SW480 (cell line): ENCODE measurements around the gene CCDC149.

Experiments
- DNase-seq: peaks from one replicate; pipeline ENCODE4 v3.0.0-alpha.2; 2016; ENCODE audit warnings: low spot score

CCDC149 gene

GRCh38 chr4:24843096-24843495, 69.7 kb downstream of the CCDC149 start:
- no peak for DNase-seq

GRCh38 chr4:24842356-24842755, 70.5 kb downstream of the CCDC149 start:
- DNase-seq, result no peak

- no peak for DNase-seq
Measured at GRCh38 chr4:24840826-24841543, 71.9 kb downstream of the CCDC149 start.

DNA sequence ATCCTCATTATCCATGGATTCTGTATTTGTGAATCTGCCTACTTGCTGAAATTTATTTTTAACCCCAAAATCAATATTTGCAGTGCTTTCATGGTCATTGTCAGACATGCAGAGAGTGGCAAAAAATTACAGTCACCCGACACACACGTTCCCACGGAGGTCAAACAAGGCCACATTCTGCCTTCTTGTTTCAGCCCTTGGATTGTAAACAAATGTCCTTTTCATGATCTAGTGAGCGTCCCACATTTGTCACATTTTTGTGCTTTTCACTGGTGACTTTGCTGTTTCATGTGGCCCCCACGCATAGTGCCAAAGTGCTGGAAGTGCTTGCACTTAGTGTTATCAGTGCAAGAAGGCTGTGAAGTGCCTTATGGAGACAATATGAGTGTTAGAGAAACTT, 72.5 kb downstream of the CCDC149 start:
- no peak for DNase-seq

DNA sequence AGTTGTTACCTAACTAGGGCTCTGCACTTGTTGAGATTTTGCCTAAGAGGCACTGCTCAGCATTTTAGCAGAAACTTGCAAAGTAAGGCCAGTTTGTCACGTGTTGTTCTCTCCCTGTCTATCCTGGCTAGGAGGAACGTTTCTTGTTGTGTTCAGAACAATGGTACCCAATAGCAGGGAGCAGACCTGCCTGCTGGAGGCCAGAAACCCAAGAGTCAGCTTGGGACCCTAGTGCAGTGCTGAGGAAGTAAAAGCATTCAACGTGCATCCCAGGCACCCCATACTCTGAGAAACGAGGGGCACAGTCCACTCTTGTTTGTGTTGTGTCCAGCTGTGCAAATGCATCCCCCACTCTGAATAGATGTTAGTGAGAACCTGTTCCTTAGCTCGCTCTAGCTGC, 75.1 kb downstream of the CCDC149 start:
- DNase-seq, result no peak

- no peak for DNase-seq
Measured at GRCh38 chr4:24837336-24837735, 75.5 kb downstream of the CCDC149 start.

DNA sequence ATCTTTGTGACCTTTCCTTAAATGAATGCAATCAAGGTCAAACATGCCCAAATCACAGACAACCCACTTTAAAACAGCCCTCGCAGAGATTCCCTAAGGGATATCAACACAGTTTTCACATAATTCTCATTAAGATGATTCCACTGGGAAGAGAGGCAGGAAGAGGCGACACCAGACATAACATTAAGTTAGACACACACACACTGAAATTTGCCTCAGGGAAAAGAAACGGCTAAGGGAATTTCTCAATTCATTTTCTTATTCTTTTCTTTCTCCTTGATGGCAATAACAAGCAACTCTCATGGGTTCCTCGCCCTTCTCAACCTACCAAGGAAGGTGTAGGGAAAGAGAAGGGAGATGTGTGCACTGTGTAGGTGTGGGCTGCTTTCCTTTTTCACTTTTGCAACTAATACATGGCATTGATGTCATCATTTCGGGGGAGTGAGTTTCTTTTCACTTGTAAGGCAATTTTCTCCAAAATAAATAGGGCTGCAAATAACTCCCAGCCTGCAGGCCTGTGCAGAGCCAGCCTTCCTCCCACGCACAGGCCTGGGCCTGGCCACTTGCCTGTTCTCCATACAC, 76.1 kb downstream of the CCDC149 start:
- DNase-seq, result no peak

DNA sequence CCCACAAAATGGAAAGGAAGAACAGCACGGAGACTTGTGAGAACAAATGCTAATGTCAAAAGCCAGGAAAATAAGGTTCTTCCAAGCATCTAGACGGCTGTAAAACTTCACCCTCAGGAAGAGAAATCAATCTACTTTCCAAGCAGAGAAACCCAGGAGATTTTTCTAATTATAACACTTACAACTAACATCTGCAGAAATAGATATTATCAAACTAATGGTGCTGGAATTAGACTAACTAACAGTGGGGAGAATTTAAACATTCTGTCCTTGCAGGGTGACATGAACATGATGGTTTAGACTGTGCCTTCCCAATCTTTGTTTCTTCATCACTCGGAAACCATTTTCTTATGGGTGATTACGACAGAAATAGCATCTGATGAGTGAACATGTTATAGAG, 77.1 kb downstream of the CCDC149 start:
- no peak for DNase-seq

DNA sequence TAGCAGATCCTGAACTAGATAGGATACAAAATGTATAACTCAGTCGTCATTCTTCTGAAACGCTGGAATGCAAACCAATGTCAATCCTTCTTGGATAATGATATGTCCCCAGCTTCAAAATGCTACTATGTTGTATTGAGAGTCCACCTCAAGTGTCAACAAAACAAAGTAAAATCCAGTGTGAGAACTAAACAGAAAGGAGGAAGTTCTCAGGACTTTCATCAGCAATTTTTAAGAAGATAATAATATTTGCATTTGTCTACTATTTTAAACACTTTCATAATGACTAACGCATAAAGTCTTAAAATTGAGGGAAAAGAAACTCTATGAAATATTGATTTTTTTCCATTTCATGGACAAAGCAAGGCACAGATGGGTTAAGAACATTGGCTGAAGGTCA, 81.2 kb downstream of the CCDC149 start:
- no peak for DNase-seq

GRCh38 chr4:24824720-24825119, 88.1 kb downstream of the CCDC149 start:
- no peak for DNase-seq

DNA sequence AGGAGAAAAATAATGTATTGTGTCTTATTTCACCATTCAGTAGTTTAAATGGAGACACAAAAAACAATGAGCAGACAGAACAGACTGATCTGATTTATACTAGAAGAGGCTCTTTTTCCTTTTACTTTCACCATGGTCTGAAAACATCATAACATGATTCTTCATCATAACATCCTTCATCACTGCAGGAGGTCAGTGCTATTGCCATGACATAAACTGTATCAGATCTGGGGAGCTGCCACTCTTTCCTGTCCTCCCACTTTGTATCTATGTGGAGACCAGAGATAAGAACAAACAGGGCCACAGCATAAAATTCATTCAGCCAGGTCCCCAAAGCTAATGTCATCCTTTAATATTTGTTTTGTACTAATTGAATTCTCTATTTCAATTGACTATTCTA, 92.3 kb downstream of the CCDC149 start:
- no peak for DNase-seq

GRCh38 chr4:24816797-24817196, 96.0 kb downstream of the CCDC149 start:
- no peak for DNase-seq

- no peak for DNase-seq
Measured at GRCh38 chr4:24813732-24814131, 99.1 kb downstream of the CCDC149 start.

DNA sequence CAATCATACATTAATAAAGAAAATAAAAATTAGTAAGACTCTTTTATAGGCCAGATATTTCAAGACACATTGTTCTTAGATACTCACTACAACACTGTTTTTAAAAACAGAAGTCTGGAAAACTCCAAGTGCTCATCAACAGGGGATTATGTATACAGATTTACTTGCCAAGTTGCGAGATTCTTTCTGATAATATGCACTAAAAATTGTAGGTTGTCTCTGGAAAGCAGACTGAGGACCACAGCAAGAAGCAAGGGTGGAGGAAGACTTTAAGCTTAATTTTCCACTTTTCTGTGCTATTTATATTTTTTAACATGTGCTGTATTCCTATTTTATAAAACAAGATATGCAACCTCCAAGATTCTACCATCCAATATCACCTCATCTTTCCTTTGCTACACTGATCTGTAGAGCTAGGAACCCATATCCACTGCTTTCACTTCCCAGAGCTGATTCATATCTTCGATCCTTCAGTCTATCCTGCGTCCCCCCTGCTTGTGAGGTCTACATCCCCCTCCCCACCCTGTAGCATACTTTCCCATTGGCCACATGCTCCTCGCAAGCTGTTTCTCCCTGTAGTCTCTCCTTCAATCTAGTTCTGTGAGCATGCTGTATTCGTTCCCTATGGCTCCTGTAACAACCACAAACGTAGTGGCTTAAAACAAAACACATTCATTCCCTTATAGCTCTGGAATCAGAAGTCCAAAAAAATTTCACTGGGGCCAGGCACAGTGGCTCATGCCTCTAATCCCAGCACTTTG, 101.8 kb downstream of the CCDC149 start:
- no peak for DNase-seq

- no peak for DNase-seq
Measured at GRCh38 chr4:24809815-24810405, 102.9 kb downstream of the CCDC149 start.

- DNase-seq, result no peak
Measured at GRCh38 chr4:24809376-24809775, 103.5 kb downstream of the CCDC149 start.

DNA sequence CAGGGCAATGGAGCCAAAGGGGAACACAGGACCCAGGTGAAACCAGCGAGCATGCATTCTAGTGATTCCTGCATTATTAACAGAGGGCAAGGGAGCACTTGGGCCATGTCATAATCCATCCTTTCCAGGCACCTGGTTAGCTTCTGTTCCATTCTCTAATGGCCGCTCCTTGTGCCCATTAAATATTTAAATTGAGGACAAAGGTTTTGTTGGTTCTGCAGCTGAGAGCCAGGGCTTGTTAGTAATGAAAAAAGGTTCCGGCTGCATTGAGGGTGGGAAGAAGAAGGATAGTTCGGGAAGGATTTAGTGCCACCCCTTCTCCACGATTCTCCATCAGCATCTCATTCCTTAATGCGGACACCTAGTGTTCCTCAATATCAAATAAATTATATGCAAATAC, 103.9 kb downstream of the CCDC149 start:
- DNase-seq, result no peak

DNA sequence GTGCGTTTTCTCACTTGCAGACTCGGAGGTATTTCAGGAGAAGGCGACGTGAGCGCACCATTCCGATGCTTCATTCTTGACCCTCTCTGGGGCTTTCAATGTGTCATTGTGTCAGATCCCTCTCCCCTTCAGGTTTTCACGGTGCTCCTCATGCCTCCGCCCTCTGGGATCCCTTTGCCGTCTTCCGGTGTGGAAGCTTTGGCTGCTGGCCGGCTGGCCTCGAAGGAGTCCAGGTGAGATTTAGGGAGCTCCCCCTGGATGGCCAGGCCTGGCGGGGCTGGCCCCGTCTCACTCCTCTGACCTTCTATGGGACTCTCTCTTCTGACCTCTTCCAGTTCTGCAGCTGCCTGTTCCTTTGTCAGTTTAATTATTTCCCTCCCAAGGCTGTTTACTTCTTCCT, 104.6 kb downstream of the CCDC149 start:
- no peak for DNase-seq

GRCh38 chr4:24807611-24808010, 105.2 kb downstream of the CCDC149 start:
- no peak for DNase-seq

DNA sequence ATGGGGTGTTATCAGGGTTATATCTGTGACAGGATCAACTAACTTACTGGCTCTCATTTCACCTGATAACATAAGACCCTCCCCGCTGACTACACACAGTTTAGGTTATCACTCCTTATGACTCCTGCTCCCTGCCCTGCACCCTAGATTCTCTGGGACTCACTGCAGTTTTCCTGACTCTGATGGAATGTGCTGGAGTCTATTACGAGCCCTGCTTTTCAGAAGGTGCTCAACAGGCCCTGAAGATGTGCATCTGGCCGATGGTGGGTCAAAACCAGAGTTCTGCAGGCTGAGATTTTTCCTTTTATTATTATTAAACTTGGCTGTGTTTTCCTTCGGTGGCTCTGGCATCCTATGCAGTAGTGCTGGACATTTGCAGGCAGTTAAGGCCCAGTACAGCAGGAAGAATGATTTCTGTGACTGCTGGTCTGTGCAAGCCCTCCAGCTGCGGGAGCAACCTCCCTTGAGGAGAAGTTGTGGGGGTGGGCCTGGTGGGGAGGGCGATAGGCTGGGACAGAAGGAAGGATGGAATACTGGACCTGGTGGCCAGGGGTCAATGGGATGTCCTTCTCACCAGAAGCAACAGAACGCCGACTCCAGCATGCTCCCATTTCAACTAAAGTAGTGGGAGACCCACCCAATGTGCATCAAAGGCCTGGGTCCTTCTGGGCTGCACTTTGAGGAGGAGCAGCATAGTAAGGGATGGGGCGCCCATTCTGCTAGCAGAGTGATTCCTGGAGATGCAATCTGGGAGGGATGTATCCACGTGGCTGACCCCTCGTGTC, 106.4 kb downstream of the CCDC149 start:
- no peak for DNase-seq

DNA sequence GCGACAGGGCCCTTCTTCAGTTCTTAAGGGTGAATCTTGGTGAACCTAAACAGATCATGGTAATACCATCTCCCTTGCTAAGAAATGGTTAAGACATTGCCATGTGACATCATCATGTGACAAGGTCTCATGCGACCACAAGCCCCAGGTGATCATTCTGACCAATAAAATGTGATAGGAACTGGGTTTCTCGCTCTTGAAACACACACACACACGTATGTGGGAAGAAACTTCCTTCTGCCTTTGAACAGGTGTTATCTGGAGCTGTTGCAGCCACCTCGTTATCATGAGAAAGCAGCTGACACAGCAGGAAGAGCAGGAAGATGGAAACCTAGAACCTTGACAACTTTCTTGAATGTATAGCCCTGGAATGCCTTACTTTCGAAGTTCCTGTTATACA, 107.3 kb downstream of the CCDC149 start:
- DNase-seq, result no peak

DNA sequence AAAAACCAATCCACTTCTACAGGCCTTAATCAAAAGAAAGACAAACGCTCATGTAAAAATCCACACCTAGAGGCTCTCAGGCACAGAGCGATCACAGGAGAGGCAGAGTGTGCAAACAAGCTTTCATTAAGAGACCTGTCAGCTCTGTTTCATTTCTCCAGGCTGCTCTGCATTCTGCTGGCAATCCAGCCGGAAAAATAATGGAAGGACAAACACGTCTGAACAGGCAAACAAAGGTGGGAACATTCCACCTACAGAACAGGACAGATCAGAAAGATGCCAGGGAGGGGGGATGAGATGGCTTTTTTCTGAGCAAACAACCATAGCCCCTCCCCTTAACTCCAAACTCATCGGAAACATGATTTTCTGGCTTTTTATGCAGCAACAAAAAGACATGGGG, 107.8 kb downstream of the CCDC149 start:
- DNase-seq, result no peak
